LNCAP (cell line): Measurements from ENCODE around the gene CLN3.

Experiments used
- TF ChIP-seq, protein P1 (sequence below): fragments of 450-650 bp; IDR thresholded peaks from 2 replicates; pipeline ENCODE4 v1.5.1; 2017; ENCODE audit warnings: mild to moderate bottlenecking

Gene CLN3

DNA sequence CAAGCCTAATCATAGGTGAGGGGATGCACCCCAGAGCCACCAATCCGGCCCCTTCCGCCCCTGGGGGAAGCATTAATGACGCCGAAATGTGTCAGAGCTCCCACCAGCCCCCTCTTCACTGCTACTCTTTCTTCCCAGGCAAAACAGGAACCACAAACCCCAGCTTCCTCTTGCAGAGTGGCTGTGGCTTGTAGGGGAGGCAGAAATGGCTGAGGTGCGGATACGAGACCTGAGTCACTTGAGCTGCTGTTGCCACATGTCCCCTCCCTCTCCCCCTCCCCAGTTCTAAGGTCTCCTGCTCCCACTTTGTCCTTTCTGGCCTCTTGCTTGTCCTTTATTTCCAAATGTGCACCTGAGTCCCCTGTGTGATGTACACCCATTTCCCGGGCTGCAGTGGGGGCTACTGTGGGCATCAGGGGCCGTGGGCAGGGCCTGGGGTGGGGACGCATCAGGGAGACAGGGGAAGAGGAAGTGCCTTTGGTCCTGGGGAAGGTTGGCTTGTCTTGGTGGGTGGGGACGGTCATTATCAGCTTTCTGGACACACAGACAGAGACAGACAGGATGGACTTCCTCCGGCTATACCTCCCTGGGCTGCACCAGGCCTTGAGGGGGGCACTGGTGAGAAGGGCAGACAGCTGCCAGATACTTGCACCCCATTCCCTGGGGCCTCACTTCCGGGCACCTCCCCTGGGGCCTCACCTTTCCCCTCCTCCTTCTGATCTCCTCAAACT, 2.4 kb upstream of the CLN3 start, which contains the start of gene APOBR:
Gene APOBR, plus strand, starts transcription at position 523 of the 731 bp plus-strand sequence. Its CDS starts 39 bp downstream, at position 562.
- TF ChIP-seq, protein P1, sequence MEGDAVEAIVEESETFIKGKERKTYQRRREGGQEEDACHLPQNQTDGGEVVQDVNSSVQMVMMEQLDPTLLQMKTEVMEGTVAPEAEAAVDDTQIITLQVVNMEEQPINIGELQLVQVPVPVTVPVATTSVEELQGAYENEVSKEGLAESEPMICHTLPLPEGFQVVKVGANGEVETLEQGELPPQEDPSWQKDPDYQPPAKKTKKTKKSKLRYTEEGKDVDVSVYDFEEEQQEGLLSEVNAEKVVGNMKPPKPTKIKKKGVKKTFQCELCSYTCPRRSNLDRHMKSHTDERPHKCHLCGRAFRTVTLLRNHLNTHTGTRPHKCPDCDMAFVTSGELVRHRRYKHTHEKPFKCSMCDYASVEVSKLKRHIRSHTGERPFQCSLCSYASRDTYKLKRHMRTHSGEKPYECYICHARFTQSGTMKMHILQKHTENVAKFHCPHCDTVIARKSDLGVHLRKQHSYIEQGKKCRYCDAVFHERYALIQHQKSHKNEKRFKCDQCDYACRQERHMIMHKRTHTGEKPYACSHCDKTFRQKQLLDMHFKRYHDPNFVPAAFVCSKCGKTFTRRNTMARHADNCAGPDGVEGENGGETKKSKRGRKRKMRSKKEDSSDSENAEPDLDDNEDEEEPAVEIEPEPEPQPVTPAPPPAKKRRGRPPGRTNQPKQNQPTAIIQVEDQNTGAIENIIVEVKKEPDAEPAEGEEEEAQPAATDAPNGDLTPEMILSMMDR, result no peak

DNA sequence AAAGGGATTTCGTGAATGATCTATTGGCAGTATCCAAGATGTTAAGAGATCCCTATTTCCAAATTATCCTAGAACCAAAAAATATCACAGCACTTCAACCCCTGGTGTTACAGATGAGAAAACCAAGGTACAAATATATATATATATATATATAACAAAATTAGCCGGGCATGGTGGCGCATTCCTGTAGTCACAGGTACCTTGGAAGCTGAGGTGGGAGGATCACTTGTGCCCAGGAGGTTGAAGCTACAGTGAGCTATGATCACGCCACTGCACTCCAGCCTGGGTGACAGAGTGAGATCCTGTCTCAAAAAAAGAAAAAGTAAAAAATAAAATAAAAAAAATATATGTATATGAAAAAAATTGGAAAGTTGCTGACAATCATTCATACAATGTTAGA, 637 bp upstream of the CLN3 start:
- TF ChIP-seq, protein P1, result no peak

DNA sequence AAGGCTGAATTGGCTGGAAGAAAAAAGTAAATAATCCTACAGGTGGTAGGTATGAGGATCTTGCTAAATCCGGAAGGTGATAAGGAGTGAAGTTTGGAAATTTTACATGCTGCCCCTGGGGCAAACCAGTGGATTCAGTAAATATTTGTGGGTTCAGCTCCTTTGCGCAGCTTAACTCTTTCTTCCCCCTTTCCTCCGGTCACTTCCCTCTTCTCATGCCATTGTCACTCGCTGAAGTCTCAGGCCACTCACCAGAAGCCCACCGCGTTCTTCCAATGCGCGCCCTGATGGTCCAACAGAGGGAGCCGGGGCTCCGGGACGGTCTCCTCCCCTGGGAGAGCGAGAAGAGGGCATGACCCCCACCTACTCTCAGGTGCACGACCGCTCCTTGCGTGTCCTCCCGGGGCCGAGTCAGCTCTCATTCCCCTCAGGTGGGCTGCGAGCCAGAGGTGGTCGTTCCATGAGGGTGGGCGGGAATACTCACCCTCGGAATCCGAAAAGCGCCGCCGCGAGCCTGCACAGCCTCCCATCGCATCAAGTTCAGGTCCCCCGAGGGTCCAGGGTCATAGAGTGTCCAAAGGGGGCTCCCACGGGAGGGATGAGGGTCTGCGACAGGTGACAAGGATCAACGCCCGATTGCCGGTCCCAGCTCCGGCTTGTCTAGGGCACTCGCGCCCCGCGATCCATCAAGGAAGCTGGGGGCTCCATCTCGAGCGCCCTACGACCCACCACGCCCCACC, 474 bp downstream of the CLN3 start:
- TF ChIP-seq, protein P1, result peak; percentile 44; the same call in 1 of the 2 replicates

DNA sequence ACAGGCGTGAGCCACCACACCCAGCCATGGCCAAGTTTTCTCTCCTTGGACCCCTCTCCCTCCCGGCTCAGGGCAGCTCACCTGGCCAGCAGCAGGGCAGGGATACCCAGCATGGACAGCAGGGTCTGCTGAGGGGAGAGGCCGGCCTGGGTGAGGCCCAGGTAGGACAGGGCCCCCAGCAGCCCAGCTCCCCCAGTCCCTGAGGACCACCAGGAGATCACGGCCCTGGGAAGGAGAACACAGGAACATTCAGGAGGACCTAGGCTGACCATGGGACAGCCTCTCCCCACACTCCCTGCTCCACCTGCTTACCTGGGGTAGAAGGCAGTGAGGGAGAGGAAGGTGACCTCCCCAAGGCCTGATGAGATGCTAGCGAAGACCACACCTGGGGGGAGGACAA, 5.6 kb downstream of the CLN3 start:
- TF ChIP-seq, protein P1, result no peak

DNA sequence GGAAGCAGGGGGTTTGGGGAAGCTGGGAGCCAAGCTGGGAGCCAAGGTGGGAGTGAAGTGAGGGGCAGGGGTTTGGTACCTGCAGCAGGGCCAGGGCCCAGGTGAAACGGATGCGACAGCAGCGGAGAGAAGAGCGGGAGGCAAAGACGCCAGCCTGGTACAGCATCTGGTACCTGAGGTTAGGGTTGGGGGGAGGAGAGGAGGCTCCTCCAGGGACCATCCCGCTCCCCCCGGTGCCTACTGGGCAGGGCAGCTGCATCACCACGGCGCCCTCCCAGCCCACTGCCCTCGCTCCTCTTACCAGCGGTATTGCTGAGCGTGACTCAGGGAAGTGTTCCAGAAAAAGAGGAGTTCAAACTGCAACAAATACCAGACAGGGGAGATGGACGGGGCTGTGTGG, 9.8 kb downstream of the CLN3 start:
- TF ChIP-seq, protein P1, result no peak

DNA sequence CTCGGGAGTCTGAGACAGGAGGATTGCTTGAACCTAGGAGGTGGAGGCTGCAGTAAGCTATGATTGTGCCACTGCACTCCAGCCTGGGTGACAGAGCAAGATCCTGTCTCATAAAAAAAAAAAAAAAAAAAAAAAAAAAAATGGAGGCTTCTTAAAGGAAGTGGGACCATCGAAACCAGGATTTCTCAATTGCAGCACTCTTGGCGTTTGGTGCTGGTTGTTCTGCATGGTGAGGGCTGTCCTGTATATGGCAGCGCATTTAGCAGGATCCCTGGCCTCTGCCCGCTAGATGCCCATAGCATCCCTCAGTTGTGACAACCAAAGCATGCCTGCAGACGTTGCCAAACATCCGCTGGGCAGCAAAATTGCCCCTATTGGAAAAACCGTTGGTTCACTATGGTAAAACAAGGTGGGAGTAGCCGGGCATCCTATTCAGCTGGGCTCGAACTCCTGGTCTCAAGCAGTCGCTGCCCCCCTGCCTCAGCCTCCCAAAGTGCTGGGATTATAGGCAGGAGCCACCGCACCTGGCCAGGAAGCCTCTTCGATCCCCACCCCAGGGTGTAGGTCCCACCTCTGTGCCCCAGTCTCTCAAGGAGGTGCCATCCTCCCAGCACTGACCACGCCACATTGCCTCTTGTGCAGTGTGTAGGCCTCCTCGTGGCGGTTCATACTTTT, 13.2 kb downstream of the CLN3 start:
- TF ChIP-seq, protein P1, result no peak

DNA sequence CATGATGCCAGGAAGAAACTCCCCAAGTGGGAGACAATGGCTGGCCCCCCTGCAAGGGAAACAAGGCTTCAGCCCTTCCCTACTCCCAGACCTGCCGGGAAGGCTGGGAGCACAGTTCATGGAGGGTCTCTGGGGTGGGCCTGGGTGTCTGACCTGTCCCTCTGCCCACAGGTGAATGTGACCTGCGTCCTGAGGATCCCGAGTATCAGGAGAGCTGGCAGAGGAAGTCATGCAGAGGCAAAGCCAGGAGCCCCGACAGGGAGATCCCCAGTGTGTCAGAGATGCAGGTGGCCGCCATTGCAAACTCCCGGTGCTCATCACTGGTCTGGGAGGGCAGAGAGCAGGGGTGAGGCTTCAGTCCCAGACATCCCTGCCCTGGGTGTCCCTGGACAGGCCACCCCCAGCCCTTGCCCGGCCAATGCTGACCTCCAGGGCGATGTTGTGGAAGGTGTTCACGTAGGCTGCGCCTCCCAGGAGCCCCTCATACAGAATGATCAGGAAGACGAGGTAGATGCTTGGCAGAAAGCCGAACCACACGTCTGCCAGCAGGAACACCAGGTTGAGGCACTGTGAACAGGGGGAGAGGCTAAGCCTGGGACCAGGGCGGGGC, 14.5 kb downstream of the CLN3 start:
- TF ChIP-seq, protein P1, result no peak
